GM23248 (cell line): ENCODE measurements around the gene AP1B1.

Experiments used
- EZH2 ChIP-seq: fragments of 200-600 bp; sonication (generic); IDR thresholded peaks from 2 replicates; pipeline ENCODE4 v1.6.1; 2018; ENCODE audit warnings: antibody characterized with exemption, mild to moderate bottlenecking; ENCODE audit not compliant: insufficient read depth, poor library complexity, severe bottlenecking
- EZH2phosphoT487 ChIP-seq: fragments of 200-600 bp; sonication (generic); IDR thresholded peaks from 2 replicates; pipeline ENCODE4 v1.6.1; 2018; ENCODE audit warnings: antibody characterized with exemption, moderate library complexity, mild to moderate bottlenecking, low read depth; ENCODE audit not compliant: insufficient read depth

DNA sequence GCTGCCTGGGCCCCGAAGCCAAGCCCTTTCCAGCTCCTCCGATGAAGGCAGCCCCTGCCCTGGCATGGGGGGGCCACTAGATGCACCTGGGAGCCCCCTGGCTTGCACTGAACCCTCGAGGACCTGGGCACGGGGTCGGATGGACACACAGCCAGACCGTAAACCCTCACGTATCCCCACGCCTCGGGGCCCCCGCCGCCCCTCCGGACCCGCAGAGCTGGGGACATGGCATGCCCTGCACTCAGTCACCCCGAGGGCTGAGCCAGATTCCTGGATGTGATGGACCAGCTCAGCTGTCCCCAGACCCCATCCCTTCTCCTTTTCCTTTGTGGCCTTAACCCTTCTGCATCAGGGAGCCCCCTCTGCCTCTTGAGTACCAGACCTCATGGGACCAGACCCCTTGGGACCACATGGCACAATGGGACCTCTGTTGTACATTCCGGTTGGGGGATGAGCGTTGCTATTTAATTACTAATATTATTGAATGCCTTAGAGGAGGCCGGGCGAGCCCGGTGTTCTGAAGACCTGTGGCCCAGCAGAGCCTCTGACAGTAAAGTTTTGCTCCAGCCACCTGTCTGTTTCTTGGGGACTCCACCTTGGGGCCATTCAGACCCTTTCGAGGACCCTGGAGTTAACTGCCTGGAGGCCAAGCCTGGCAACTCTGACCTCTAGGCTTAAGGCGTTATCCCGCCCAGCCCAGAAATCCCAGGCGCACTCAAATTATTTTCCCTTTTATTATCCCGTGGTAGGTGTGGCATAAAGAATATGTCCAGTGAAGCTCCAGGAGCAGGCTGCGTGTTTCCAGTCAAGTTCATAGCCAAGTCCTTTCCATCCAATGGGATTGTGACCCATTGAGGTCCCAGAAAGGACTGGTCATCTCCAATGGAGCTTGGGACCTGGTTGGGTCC lies 75.9 kb downstream of the AP1B1 start:
- TF ChIP-seq EZH2phosphoT487 (no peak), EZH2 (no peak)
